Nephron progenitor cell (in vitro differentiated cells): ENCODE measurements around the gene WDR47.

Experiments used
- DNase-seq: peaks from one replicate; pipeline ENCODE4 v3.0.0; 2021
- H3K27ac Mint-ChIP-seq: 2 replicates; pipeline ENCODE4 v1.8.0; 2021; ENCODE audit warnings: mild to moderate bottlenecking, moderate library complexity, mixed read lengths
- H3K27me3 Mint-ChIP-seq: 2 replicates; pipeline ENCODE4 v1.8.0; 2021; ENCODE audit warnings: mild to moderate bottlenecking, low read depth, mixed read lengths; ENCODE audit not compliant: poor library complexity
- H3K36me3 Mint-ChIP-seq: 2 replicates; pipeline ENCODE4 v1.8.0; 2021; ENCODE audit warnings: low read depth, mixed read lengths
- H3K4me1 Mint-ChIP-seq: 2 replicates; pipeline ENCODE4 v1.8.0; 2021; ENCODE audit warnings: mixed read lengths
- H3K4me3 Mint-ChIP-seq: 2 replicates; pipeline ENCODE4 v1.8.0; 2021; ENCODE audit warnings: mild to moderate bottlenecking, moderate library complexity, mixed read lengths
- H3K9me3 Mint-ChIP-seq: 2 replicates; pipeline ENCODE4 v1.8.0; 2021; ENCODE audit warnings: mild to moderate bottlenecking, moderate library complexity, mixed read lengths
- TF ChIP-seq, protein P1 (sequence below): fragments of 200-600 bp; sonication (generic); IDR thresholded peaks from 2 replicates; pipeline ENCODE4 v1.5.0; 2021; ENCODE audit warnings: antibody characterized with exemption

The WDR47 gene

DNA sequence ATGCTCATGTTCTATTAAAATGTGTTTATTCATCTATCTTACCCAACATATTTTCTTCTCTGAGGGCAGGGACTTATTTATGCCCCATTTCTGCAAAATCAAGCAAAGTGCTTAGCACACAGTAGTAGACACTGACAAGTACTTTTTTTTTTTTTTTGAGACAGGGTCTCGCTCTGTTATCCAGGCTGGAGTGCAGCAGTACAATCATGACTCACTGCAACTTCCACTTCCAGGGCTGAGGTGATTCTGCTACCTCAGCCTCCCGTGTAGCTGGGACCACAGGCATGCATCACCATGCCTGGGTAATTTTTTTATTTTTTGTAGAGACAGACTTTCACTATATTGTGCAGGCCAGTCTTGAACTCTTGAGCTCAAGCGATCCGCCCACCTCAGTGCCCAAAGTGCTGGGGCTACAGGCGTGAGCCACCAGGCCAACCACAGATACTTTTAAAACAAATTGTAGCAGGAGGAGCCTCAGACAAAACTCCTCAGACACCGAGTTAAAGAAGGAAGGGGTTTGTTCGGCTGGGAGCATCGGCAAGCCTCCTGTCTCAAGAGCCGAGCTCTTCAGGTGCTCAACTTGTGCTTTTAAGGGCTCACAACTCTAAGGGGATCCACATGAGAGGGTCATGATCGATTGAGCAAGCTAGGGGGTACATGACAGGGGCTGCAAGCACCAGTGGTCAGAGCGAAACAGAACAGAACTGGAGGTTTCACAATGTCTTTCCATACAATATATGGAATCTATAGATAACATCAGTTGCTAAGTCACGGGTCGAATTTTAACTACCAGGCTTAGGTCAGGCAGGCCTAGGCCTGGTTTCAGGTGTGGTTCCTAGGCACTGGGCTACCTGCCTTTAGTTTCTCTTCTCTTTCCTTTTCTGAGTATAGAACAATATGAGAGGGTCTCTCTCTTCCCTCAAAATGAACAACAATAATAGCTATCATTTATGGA lies 42.9 kb upstream of the WDR47 start:
- Mint-ChIP-seq H3K4me3 (no peak overlapping the region), H3K9me3 (peaks cover 14% of the 10 kb centered on the region), H3K27me3 (peaks cover 5% of the 10 kb centered on the region), H3K36me3 (peaks cover 17% of the 10 kb centered on the region), H3K27ac (peak overlapping the region; percentile 36), H3K4me1 (no peaks in the 10 kb centered on the region)
- no peak for DNase-seq
- TF ChIP-seq, protein P1, sequence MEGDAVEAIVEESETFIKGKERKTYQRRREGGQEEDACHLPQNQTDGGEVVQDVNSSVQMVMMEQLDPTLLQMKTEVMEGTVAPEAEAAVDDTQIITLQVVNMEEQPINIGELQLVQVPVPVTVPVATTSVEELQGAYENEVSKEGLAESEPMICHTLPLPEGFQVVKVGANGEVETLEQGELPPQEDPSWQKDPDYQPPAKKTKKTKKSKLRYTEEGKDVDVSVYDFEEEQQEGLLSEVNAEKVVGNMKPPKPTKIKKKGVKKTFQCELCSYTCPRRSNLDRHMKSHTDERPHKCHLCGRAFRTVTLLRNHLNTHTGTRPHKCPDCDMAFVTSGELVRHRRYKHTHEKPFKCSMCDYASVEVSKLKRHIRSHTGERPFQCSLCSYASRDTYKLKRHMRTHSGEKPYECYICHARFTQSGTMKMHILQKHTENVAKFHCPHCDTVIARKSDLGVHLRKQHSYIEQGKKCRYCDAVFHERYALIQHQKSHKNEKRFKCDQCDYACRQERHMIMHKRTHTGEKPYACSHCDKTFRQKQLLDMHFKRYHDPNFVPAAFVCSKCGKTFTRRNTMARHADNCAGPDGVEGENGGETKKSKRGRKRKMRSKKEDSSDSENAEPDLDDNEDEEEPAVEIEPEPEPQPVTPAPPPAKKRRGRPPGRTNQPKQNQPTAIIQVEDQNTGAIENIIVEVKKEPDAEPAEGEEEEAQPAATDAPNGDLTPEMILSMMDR: no peak

DNA sequence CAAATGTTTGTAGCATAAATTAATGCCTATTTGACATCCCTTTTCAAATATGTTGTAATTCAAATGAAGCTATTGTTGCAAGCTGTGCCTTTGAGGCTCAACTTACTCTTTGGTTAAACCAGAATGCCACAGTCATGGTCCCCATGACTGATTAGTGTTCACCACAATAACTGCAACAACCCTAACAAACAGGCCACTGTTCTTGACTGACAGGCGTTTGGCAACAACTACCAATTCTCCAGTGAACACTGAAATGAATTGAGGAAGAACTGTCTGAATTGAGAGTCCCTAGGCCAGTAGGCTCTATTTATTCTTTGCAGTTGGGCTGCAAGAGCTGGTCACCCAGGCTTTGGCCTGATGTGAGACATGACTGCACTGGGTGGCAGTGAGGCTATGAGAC lies 42.0 kb upstream of the WDR47 start:
- Mint-ChIP-seq H3K4me3 (no peak overlapping the region), H3K27ac (no peak overlapping the region), H3K9me3 (peaks cover 5% of the 10 kb centered on the region), H3K4me1 (no peaks in the 10 kb centered on the region), H3K36me3 (peaks cover 9% of the 10 kb centered on the region), H3K27me3 (peaks cover 9% of the 10 kb centered on the region)
- TF ChIP-seq, protein P1: no peak
- DNase-seq: no peak

DNA sequence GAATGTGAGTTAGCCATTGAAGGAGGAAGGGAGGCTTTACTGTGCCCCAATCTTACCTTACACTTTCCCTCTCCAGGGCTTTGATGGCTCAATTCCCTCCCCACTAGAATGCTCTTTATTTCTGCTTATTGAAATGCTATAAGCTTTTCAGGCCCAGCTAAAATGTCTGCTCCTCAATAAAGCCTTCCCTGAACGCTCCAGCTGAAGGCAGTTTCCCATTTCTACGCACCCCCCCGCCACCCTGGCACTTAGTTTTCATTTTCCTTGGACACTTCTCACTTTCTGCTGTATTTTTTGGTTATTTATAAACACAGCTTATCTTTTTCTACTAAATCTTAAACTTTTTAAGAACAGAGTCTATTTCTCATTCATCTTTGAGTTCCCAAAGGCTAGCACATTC lies 41.6 kb upstream of the WDR47 start:
- DNase-seq: no peak
- H3K4me1 Mint-ChIP-seq: no peaks in the 10 kb centered on the region
- peaks cover 8% of the 10 kb centered on the region for H3K36me3 Mint-ChIP-seq
- no peak overlapping the region for H3K4me3 Mint-ChIP-seq
- H3K27me3 Mint-ChIP-seq: peaks cover 9% of the 10 kb centered on the region
- H3K9me3 Mint-ChIP-seq: peaks cover 3% of the 10 kb centered on the region
- H3K27ac Mint-ChIP-seq: peak overlapping the region; percentile 41
- TF ChIP-seq, protein P1: no peak

DNA sequence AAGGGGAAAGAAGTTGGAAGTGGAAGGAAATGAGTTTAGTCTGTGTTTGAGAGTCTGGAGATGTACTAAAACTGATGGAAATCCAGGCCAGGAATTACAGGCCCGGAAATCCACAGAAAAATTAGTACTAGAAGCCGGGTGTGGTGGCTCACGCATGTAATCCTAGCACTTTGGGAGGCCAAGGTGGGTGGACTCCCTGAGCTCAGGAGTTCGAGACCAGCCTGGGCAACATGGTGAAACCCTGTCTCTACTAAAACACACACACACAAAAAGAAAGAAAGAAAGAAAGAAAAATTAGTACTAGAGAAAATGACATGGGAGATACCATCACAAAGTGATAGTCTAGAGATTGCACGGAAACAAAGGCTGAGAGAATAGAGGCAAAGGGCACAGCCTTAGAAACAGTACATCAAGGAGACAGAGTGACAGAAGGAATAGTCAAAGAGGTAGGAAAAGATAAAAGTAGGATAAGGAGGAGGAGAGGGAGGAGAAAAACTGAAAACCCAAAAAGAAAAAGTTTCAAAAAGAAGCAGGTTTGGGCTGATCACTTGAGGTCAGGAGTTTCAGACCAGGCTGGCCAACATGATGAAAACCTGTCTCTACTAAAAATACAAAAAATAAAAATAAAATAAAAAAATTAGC lies 38.7 kb upstream of the WDR47 start:
- TF ChIP-seq, protein P1: no peak
- no peak for DNase-seq
- Mint-ChIP-seq H3K36me3 (peaks cover 11% of the 10 kb centered on the region), H3K9me3 (peaks cover 10% of the 10 kb centered on the region), H3K4me3 (no peak overlapping the region), H3K4me1 (peaks cover 7% of the 10 kb centered on the region), H3K27me3 (peaks cover 13% of the 10 kb centered on the region), H3K27ac (no peak overlapping the region)

DNA sequence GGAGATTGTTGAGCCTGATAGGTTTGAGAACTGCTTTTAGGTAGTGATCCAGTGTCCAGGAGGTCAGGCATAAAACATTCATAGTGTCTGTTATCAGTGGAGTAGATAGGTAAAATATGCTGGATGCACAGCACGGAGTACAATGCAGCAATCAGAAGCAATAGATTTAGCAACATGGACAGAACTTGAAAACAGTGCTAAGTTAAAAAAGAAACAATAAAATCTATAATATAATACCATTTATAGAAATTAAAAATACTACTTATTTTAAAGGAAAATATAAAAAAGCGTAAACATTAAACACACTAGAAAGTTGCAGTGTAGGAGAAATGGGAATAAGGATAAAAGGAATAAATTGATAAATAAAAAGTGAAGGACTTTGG lies 37.3 kb upstream of the WDR47 start:
- no peak overlapping the region for H3K4me3 Mint-ChIP-seq
- no peak for DNase-seq
- H3K9me3 Mint-ChIP-seq: peaks cover 12% of the 10 kb centered on the region
- H3K36me3 Mint-ChIP-seq: peaks cover 21% of the 10 kb centered on the region
- TF ChIP-seq, protein P1: no peak
- peaks cover 20% of the 10 kb centered on the region for H3K4me1 Mint-ChIP-seq
- peaks cover 13% of the 10 kb centered on the region for H3K27me3 Mint-ChIP-seq
- H3K27ac Mint-ChIP-seq: no peak overlapping the region
